Glutamatergic neuron (in vitro differentiated cells): Measurements from ENCODE around the gene KRT32. TPM values are rescaled to one million over a fixed set of nuclear protein-coding genes. Genes with fewer than 3 reads are reported as not detected.

Source experiments
- DNase-seq: peaks from one replicate; pipeline ENCODE4 v3.0.0; 2022
- H3K27ac Mint-ChIP-seq: one replicate; pipeline ENCODE4 v1.8.0; 2020; ENCODE audit warnings: mild to moderate bottlenecking, mixed read lengths, inconsistent platforms; ENCODE audit not compliant: unreplicated experiment
- H3K27me3 Mint-ChIP-seq: one replicate; pipeline ENCODE4 v1.8.0; 2020; ENCODE audit warnings: mild to moderate bottlenecking, moderate library complexity, mixed read lengths, inconsistent platforms; ENCODE audit not compliant: unreplicated experiment
- H3K36me3 Mint-ChIP-seq: one replicate; pipeline ENCODE4 v1.8.0; 2020; ENCODE audit warnings: mild to moderate bottlenecking, mixed read lengths, inconsistent platforms; ENCODE audit not compliant: unreplicated experiment
- H3K4me1 Mint-ChIP-seq: one replicate; pipeline ENCODE4 v1.8.0; 2020; ENCODE audit warnings: mild to moderate bottlenecking, low read depth, mixed read lengths, inconsistent platforms; ENCODE audit not compliant: unreplicated experiment
- H3K4me3 Mint-ChIP-seq: one replicate; pipeline ENCODE4 v1.8.0; 2020; ENCODE audit warnings: mild to moderate bottlenecking, mixed read lengths, inconsistent platforms; ENCODE audit not compliant: unreplicated experiment
- H3K9me3 Mint-ChIP-seq: one replicate; pipeline ENCODE4 v1.8.0; 2020; ENCODE audit warnings: mild to moderate bottlenecking, moderate library complexity, mixed read lengths, inconsistent platforms; ENCODE audit not compliant: unreplicated experiment
- CTCF ChIP-seq: fragments of 200-600 bp; sonication (generic); IDR thresholded peaks from one replicate; pipeline ENCODE4 v1.5.0; 2021; ENCODE audit not compliant: partially characterized antibody, unreplicated experiment
- total RNA-seq: library from RNA; stranded (reverse); fragmentation: NEBNext Ultra II Directional; extraction: Animal tissue kit (Norgen Biotek cat#: 25700); gene quantifications from one replicate; pipeline ENCODE4 v1.2.1, GENCODE V29; 2021; ENCODE audit not compliant: unreplicated experiment

Gene KRT32
- total RNA-seq, 1 donor from 2014 or later: not detected

GRCh38 chr17:41456204-41456603 is 11.0 kb downstream of the KRT32 start:
- no peak overlapping the region for H3K4me3 Mint-ChIP-seq
- no peaks in the 10 kb centered on the region for H3K36me3 Mint-ChIP-seq
- no peak for DNase-seq
- H3K27me3 Mint-ChIP-seq: peaks cover 3% of the 10 kb centered on the region
- no peaks in the 10 kb centered on the region for H3K9me3 Mint-ChIP-seq
- no peak for TF ChIP-seq CTCF
- no peak overlapping the region for H3K27ac Mint-ChIP-seq
- no peaks in the 10 kb centered on the region for H3K4me1 Mint-ChIP-seq

- DNase-seq: no peak
- H3K27ac Mint-ChIP-seq: no peak overlapping the region
- no peaks in the 10 kb centered on the region for H3K4me1 Mint-ChIP-seq
- H3K9me3 Mint-ChIP-seq: no peaks in the 10 kb centered on the region
- peaks cover 3% of the 10 kb centered on the region for H3K27me3 Mint-ChIP-seq
- no peaks in the 10 kb centered on the region for H3K36me3 Mint-ChIP-seq
- H3K4me3 Mint-ChIP-seq: no peak overlapping the region
- no peak for TF ChIP-seq CTCF
Observed at GRCh38 chr17:41455236-41455635, 11.9 kb downstream of the KRT32 start.

- DNase-seq: no peak
- Mint-ChIP-seq H3K27ac (no peak overlapping the region), H3K4me1 (no peaks in the 10 kb centered on the region), H3K36me3 (no peaks in the 10 kb centered on the region), H3K4me3 (no peak overlapping the region), H3K9me3 (no peaks in the 10 kb centered on the region), H3K27me3 (peaks cover 3% of the 10 kb centered on the region)
- no peak for TF ChIP-seq CTCF
Observed at GRCh38 chr17:41453066-41453465, 14.1 kb downstream of the KRT32 start.

- Mint-ChIP-seq H3K4me1 (no peaks in the 10 kb centered on the region), H3K4me3 (no peak overlapping the region), H3K27me3 (peaks cover 3% of the 10 kb centered on the region), H3K36me3 (no peaks in the 10 kb centered on the region), H3K27ac (no peak overlapping the region), H3K9me3 (no peaks in the 10 kb centered on the region)
- no peak for TF ChIP-seq CTCF
- no peak for DNase-seq
Observed at GRCh38 chr17:41452281-41452680, 14.9 kb downstream of the KRT32 start.

- Mint-ChIP-seq H3K36me3 (no peaks in the 10 kb centered on the region), H3K27me3 (peaks cover 3% of the 10 kb centered on the region), H3K4me1 (no peaks in the 10 kb centered on the region), H3K4me3 (no peak overlapping the region), H3K9me3 (no peaks in the 10 kb centered on the region), H3K27ac (no peak overlapping the region)
- no peak for TF ChIP-seq CTCF
- no peak for DNase-seq
Observed at GRCh38 chr17:41451154-41451728, 15.9 kb downstream of the KRT32 start.
